HG03095 (cell line): ENCODE data around the gene SCYL2.
A peak's percentile ranks its signal among the peaks of the same experiment; 100 is the strongest.
"Not testable (repeated sequence)": the region's sequence is repeated elsewhere in the genome, so short reads cannot be mapped to it uniquely, and the experiment has no call there.

Experiments
- ATAC-seq: cut with Tn5 transposase; IDR thresholded peaks from one replicate; pipeline ENCODE4 v1.9.1; 2021; ENCODE audit warnings: moderate library complexity; ENCODE audit not compliant: unreplicated experiment

SCYL2 gene

GRCh38 chr12:100258127-100258526, 8.8 kb upstream of the SCYL2 start:
- ATAC-seq, result no peak

DNA sequence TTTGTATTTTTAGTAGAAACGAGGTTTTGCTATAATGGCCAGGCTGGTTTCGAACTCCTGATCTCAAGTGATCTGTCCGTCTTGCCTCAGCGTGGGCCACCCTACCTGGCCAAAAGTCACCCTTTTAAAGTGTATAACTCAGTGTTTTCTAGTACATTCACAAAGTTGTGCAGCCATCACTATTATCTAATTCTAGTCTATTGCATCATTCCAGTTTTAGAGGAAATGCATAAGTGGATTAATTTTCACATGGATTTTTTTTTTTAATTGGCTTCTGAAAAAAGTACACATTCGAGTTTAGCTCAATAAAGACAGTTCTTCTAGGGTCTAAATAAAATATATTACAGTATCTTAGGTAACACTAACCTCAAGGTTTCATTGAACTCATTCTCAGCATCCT, 3.8 kb upstream of the SCYL2 start:
- ATAC-seq, result no peak

DNA sequence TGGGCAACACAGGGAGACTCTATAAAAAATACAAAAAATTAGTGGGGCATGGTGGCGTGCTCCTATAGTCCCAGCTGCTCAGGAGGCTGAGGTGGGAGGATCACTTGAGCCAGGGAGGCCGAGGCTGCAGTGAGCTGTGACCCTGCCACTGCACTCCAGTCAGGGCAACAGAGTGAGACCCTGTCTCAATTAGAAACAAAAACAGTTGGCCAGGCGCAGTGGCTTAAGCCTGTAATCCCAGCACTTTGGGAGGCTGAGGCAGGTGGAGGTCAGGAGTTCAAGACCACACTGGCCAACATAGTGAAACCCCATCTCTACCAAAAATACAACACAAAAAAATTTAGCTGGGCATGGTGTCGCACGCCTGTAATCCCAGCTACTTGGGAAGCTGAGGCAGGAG, 1.9 kb upstream of the SCYL2 start:
- ATAC-seq, result not testable (repeated sequence)

DNA sequence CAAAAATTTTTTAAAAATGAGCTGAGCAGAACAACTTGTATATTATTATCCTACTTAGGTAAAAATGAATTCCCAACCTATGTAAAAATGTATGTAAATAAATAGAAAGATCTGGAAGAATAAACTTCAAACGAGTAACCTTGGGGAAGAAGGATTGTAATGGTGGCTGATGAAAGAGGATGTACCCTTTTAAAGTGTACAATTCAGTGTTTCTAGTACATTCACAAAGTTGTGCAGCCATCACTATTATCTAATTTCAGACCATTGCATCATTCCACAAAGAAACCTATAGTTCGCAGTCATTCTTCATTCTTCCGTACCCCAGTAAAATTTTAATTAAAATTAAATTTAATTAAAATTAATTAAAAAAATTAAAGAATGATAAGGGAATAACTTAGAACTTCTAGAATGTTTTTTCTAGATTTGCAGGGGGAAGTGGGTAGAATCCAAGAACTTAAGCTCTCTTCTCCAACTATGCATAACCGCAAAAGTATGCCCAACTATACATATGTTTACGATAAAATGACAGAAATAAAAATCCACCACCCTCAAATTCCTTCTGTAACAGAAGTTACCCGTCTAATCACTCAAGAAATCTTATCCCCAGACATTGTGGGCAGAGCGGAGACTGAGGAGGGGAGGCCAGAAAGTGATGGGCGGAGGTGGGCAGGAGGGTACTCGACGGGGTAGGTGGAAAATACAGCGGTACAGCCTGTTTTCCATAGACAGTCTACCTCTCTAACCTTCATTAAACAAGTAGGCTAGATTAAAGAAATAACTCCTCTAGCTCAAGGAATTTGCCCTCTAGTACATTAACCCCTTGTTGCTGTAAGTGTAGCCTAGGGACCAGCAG, 1.0 kb upstream of the SCYL2 start:
- ATAC-seq, result no peak

- ATAC-seq, result peak; percentile 85
Observed at GRCh38 chr12:100266585-100266834, 467 bp upstream of the SCYL2 start.

DNA sequence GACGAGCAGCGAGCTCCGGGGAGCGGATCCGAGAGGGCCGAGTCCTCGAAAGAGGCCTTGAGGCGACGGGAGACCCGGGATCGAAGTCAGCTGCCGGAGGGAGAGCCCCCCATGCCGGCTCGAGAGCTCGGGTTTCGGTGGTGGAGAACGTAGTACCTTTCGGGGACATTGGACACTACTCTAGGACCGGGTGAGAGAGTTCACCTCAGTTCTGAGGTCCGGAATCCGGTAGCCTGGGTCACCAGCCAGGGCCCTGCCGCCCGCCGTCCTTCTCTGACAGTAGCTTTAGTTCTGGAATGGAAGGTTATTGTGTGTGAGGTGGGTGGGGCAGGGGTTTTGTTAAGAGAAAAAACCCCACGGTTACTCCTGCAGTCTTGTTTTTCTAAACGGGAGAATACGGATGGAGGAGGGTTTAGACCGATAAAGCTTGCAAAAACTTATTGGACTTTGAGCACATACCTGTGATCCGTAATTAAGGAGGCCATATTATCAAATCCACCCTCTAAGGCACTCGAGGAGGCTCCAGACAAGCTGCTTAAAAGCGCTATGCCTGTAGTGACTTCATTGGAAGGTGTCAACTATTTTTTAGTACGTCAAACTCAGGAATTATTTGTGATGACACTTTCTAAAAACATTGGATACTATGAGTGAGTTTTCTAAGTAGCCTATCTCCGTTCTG, 765 bp downstream of the SCYL2 start:
- peak; percentile 14 for ATAC-seq

- ATAC-seq, result no peak
Observed at GRCh38 chr12:100268835-100269564, 2.0 kb downstream of the SCYL2 start.

- no peak for ATAC-seq
Observed at GRCh38 chr12:100273782-100274181, 6.8 kb downstream of the SCYL2 start.

DNA sequence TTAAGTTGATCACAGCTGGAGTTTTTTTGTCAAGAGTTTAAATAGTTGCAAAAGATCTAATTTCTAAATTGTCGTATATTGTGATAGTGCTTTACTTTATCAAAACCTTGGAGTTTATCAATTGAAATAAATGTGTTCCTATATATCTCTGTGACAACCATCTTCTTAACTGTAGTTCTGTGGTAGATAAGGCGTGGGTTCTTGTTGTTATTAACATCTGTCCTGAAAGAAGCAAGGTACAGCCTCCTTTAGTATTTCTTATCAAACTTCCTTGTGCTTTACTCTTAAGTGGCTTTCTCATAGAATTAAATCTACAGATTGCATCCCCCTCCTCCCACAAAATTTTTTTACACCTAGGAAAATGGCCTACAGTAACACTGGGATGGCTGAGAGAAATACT, 7.3 kb downstream of the SCYL2 start:
- no peak for ATAC-seq

GRCh38 chr12:100279159-100279558, 12.2 kb downstream of the SCYL2 start:
- no peak for ATAC-seq

GRCh38 chr12:100279607-100280244, 12.7 kb downstream of the SCYL2 start:
- no peak for ATAC-seq

DNA sequence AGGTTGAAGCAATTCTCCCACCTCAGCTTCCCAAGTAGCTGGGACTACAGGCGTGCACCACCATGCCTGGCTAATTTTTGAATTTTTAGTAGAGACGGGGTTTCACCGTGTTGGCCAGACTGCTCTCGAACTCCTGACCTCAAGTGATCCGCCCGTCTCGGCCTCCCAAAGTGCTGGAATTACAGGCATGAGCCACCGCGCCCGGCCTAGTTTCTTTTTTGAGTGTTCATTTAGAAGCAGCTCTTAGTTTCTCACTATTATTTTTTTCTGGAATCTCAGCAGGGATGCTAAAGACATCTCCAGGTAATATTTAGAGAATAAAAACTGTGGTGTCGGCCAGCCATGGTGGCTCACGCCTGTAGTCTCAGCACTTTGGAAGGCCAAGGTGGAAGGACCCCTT, 17.6 kb downstream of the SCYL2 start:
- ATAC-seq, result not testable (repeated sequence)

DNA sequence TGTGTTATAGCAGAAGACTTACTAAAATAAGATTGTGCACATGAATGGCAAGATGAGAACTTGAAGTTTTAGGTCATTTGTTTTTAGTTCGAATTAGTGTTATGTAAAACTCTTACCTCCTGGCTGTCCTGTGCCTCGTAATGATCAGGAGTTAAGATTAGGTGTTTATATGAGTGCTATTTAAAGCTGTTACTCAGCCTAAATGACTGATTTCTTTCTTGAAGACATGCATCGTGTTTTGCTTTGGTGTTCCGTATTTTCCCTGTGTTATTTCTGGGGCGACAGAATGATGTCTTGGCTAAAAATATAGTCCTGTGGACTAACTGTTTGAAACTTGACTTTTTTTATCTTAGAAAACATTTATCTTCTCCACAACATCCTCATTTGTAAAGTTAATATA, 22.1 kb downstream of the SCYL2 start:
- ATAC-seq, result no peak

DNA sequence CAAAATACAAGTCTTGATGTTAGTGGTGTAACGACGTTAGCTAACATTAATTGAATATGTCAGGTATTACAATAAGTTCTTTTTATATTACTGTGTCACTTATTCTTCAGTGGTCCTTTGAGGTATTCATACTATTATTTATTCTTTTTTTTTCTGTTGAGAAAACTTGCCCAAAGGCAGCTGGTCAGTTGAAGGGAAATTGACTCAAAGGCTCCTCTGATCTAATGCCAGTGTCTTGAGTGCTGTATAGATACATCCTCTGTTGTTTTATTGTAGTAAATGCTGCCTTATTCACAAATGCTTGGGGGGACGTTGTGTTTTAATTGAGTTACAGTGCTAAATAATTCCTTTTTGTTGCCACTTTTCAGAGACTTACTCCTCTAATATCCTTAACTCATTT, 23.0 kb downstream of the SCYL2 start:
- ATAC-seq, result no peak

DNA sequence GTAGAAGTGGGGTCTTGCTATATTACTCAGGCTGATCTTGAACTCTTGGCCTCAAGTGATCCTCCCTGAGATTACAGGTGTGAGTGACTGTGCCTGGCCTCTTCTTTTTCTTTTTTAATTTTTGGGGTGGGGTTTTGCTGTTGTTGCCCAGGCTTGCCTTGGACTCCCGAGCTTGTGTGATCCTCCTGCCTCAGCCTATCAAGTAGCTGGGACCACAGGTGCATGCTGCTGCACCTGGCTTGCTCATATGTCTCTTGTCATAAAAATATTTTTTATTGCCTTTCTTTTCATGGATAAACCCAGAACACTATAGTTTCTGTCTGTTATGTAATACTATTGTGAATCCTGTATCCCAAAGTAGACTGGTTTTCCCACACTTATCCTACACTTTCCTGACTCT, 26.0 kb downstream of the SCYL2 start:
- ATAC-seq, result no peak

DNA sequence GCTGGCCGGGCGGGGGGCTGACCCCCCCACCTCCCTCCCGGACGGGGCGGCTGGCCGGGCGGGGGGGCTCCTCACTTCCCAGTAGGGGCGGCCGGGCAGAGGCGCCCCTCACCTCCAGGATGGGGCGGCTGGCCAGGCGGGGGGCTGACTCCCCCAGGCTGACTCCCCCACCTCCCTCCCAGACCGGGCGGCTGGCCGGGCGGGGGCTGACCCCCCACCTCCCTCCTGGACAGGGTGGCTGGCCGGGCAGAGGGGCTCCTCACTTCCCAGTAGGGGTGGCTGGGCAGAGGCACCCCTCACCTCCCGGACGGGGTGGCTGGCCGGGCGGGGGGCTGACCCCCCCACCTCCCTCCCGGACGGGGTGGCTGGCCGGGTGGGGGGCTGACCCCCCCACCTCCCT, 27.4 kb downstream of the SCYL2 start:
- not testable (repeated sequence) for ATAC-seq

DNA sequence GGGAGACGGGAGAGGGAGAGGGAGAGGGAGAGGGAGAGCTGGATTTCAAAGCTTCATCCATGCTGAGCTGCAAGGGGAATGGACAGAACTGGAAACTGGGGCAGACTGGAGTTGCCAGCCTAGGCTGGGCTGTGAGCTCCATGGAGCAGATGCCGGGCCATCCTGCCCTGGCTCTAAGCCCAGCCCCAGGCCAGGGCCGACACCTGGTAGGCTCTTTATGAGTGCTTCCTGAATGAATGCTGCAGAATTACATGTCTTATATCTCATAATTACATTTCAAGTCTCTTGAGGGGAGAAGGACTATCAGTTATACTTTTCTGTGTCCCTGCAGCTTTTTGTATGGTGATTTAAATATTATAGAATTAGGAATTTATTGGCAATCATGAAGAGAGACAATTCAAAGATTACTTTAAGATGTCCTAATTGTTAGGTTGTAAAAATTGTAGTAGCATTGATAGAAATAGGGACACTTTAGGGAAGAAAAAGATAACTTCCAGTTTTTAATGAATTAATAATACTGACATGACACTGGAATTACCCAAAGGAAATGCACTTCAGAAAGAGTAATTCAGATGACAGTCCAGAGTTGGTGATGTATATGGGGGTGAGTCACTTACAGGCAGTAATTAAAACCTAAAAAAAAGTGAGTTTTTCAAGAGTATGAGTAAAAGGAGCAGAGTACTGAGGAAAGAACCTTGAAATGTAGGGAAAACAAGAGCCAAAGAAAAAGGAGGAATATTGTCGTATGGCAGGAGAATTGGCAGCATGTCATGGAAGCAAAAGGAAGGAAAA, 29.0 kb downstream of the SCYL2 start:
- ATAC-seq, result no peak

DNA sequence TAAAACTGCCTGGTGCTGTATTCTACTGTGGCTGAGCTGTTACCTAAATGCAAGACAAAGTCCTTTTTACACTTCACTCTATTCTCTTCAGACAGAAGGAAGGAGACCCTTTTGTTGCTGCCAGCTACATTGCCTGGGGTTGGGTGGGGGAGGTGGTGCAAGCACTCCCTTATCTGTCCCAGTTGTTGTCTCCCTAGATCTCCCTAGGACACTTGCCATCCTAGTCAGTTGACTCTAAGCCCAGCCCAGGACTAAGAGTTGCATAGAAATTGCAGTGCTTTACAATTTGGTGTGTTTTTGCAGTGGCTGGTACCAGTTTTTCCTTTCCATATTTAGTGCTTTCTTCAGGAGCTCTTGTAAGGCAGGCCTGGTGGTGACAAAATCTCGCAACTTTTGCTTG, 35.1 kb downstream of the SCYL2 start:
- no peak for ATAC-seq

DNA sequence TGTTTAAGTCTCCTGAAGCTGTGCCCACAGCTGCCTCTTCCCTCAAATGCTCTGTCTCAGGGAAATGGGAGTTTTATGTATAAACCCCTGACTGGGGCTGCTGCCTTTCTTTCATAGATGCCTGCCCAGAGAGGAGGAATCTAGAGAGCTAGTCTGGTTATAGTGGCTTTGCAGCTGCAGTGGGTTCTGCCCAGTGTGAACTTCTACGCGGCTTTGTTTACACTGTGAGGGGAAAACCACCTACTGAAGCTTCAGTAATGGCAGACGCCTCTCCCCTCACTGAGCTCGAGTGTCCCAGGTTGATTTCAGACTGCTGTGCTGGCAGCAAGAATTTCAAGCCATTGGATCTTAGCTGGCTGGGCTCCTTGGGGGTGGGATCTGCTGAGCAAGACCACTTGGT, 36.9 kb downstream of the SCYL2 start:
- no peak for ATAC-seq

DNA sequence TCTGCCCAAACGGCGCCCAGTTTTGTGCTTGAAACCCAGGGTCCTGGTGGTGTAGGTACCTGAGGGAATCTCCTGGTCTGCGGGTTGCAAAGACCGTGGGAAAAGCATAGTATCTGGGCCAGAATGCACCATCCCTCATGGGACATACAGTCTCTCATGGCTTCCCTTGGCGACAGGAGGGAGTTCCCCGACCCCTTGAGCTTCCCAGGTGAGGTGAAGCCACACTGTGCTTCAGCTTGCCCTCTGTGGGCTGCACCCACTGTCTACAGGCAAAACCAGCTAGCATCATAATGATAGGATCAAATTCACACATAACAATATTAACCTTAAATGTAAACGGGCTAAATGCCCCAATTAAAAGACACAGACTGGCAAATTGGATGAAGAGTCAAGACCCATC, 37.4 kb downstream of the SCYL2 start:
- not testable (repeated sequence) for ATAC-seq

GRCh38 chr12:100308138-100308537, 41.2 kb downstream of the SCYL2 start:
- ATAC-seq, result not testable (repeated sequence)
